Activated naive CD8-positive, alpha-beta T cell treated with anti-CD3 and anti-CD28 coated beads, Interleukin-2, amount 50 U/mL, for 16 hours (primary cell): ENCODE measurements around the gene PRKCSH.

Experiments
- DNase-seq: peaks from one replicate; pipeline ENCODE4 v3.0.0-alpha.2; 2020; ENCODE audit warnings: low read depth, low spot score

The PRKCSH gene

GRCh38 chr19:11478167-11479089, 43.0 kb downstream of the PRKCSH start:
- DNase-seq = no peak

DNA sequence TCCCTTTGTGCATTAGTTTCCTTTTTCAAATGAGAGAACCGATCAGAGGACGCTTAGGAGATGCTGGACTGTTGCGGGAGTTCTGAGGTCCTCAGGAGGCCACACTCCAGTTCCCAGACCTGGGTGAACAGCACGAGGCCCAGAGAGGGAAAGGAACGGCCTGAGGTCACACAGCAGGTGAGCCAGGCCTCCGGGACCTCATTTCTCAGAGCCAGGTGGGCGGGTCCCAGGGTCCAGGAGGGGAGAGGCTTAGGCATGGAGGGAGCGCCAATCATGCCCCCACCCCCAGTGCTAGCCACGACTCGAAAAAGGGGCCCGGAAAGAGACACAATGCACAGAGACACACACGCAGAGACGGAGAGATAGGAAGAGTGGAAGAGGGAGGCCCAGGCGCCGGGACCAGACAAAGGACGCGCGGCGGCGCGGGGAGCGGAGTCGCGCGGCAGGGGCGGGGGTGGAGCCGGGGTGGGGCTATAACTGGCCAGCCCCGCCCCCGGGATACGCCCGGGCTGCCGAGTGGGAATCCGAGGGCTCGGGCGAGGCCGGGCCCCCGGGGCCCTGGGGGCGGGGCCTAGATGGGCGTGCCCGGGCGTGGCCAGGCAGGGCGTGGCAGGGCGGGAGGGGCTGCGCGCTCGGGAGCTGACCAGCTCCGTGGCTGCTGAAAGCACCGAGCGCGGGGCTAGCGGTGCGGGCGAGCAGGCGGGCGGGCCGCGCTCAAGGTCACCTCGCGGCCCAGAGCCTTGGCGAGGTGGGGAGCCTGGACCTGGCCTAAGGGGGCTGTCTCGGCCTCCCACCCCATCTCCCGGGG, 43.9 kb downstream of the PRKCSH start:
- DNase-seq = no peak

DNA sequence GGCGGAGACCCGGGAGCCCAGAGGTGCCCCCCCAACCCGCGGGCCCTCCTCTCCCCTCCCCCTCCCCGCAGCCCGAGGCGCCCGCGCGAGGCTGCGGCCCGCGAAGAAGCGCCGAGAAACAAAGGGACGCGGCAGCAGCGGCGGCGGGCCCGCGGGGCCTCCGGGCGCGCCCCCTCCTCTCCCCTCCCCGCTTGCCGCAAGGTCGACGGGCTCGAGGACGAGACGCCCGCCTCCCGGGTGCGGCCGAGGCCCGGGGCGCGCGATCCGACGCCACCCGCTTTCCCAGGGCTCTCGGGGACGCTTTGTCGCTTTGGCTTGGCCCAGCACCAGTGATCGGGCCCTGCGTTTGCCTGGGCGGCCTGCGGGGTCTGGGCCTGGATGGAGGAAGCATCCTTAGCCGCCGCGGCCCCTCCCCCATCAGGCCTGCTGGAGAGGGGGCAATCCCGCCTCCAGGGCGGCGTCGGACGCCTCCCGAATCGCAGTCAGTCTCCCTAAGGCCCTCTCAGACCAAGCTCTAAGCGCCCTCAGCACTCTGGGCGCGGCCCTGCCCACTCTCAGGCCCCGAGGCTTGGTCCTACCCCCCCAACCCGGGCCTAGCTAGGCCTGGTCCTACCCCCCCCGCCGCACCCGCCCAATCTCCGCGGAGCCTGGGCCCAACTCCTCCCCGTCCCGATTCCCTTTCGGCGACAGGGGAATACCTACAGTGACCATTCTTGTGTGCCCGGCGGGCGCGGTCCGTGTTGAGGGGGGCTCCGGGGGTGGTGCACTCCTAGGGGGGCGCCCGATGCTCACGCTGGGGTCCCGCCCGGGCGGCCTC, 44.7 kb downstream of the PRKCSH start:
- DNase-seq = no peak

DNA sequence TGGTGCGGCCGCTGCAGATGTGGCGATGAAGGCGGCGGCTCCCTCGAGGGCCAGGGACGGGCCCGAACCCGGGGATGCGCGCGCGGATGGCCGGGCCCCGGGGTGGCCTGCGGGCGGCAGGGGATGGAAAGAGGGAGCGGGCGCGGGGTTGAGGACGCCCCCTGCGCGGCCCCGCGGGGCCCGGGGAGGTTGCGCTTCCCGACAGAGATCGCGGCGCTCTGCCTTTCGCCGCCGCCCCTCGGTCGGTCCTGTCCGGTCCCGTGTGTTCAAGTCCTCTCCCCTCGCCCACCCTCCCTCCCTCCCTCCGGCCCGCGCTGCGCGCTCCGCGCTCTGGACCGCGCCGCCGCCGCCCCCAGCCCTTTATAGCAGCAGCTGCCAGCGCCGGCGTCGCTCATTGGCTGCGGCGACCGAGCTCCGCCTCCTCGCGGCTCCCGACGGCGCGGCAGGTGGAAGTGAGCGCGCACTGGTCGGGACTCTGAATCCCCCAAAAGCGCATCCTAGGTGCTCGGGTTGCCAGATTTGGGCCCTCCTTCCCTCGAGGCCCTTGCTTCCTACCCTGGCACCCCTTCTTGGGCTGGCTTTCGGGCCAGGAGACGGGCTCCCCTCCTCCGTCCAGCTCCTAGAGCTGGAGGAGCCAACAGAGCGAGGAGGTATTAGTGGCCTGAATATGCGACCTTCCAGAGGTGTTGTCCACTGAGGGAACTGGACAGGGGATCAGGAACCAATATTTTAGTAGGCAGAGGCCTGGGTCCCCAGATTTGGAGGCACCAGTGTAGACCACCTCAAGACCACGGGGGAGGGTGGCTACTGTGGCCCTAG, 45.5 kb downstream of the PRKCSH start, which contains the start of gene ELAVL3:
TSS of gene ELAVL3 (minus strand) at position 332 of the 819 bp plus-strand sequence. CDS start 438 bp downstream, outside the sequence.
- no peak for DNase-seq

- DNase-seq = peak; percentile 63
Observed at GRCh38 chr19:11481534-11482383, 46.3 kb downstream of the PRKCSH start.

GRCh38 chr19:11482384-11483050, 47.1 kb downstream of the PRKCSH start:
- DNase-seq = peak; percentile 62

- no peak for DNase-seq
Observed at GRCh38 chr19:11483366-11484111, 48.1 kb downstream of the PRKCSH start.

DNA sequence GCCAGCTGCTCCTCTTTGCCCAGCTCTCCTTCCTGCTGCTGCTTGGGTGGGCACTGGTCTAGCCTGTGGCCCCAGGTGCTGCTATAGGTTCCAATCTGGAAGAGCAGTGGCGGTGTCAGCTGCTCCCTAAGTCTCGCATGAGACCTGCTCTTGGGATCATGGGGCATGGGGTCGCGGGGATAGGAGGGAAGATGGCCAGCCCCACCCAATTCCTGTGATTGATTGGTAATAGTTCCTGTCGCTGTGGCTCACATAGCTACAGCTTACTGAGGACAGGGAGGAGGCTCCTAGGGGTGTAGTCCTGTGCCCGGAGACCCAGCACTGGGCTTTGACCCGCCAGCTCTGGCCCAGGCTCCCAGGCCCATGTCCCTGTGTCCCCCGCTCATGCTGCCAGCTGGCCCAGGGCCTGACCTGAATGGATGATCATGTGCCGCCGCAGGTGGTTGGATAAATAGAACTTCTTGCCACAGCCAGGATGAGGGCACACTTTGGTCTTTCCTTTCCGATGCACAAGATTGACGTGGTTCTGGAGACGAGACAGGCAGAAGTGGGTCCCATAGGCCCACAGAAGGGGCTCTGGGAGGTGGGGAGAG, 49.9 kb downstream of the PRKCSH start:
- no peak for DNase-seq

DNA sequence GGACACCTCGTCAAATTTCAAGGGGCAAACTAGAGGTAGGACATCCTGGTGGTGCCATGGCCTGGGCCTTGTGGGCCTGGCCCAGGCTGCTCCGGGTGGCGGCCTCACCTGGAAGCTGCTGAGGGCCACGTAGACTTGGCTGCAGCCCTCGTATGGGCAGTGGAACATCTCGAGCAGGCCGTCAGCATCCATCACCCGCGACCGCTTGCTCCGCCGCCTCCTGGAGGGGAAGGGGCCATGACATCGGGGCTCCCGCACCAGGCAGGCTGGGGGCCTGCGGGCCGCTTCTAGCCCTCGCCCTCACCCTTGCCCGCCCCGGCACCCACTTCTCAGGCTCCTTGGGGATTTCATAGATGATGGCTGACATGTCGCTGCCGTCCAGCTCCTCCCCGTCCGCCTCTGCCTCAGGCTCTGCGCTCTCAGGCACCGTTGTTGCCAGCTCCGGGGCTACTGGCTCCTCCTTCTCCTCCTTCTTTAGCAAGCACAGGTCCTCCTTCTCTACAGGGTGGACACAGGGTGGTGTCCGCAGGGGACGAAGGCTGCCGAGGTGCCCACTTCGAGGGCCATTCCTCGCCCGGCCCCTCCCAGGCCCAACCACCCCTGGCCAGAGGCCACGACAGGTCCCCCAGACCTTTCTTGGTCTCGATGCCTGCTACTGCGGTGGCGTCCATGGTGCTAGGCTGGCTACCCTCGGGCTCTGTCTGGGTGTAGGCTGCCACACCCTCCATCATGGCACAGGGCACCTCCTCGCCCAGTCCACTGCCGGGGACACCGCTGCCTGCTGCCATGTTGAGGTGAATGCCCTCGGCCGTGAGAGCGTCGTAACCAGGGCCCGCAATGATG, 51.4 kb downstream of the PRKCSH start:
- no peak for DNase-seq

DNA sequence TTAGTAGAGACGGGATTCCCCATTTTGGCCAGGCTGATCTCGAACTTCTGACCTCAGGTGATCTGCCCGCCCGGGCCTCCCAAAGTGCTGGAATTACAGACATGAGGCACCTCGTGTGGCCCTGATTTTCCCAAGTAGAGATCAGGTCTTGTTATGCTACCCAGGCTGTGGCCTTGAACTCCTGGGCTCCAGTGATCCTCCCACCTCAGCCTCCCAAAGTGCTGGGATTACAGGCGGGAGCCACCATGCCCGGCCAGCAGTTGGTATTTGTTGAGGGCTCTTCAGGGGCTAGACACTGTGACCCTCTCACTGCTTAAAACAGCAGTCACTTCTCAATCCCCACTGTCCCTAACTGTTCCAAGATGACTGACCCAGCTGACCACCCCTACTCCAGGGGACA, 53.9 kb downstream of the PRKCSH start:
- DNase-seq = no peak

- no peak for DNase-seq
Observed at GRCh38 chr19:11494634-11495285, 59.3 kb downstream of the PRKCSH start.

- DNase-seq = no peak
Observed at GRCh38 chr19:11495481-11495880, 60.0 kb downstream of the PRKCSH start.

DNA sequence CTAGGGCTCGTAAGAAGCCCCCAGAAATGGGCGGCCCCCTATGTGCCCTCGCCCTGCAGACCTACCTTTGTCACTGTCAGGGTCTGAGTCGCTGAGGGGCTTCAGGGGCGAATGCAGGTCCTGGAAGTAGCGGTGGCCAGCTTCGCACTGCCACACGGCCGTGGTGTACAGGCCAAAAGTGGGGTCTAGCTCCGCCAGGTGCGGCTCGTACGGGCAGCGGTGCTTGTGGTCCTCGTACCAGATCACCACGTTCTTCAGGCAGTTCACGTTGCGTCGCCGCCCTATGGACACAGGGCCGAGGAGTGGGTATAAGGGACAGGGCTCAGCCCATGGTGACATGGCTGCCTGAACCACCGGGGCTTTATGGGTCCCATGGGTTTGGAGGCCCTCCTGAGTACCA, 60.5 kb downstream of the PRKCSH start:
- no peak for DNase-seq

DNA sequence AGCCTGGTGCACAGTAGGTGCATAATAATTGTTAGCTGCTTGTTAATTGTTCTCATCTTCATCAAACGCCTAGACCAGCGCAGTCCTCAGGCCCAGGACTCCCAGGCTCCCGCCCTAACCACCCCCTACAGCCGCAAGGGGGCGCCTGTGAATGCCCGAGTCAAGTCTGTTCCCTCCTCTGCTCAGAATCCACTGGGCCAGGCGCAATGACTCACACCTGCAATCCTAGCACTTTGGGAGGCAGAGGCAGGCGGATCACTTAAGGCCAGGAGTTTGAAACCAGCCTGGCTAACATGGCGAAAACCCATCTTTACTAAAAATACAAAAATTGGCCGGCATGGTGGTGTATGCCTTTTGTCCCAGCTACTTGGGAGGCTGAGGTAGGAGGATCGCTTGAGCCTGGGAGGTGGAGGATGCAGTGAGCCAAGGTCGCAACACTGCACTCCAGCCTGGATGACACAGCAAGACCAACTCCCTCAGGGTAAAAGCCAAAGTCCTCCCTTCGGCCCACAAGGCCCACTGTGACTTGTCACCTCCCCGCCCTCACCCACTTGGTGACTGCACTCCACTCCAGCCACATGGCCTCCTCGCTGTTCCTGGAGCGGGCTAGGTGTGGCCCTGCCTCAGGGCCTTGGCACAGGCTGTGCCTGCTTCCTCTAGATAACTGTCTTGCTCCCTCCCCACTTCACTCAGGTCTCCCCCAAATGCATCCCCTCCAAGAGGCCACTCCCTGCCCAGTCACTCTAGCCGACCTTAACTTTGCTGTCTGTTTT, 61.1 kb downstream of the PRKCSH start:
- peak; percentile 27 for DNase-seq

GRCh38 chr19:11499220-11499726, 63.8 kb downstream of the PRKCSH start:
- no peak for DNase-seq
